AG04450 (cell line): Measurements from ENCODE around the gene MARK2. TPM values are rescaled to one million over a fixed set of nuclear protein-coding genes. Genes with fewer than 3 reads are reported as not detected.

ENCODE experiments used
- CTCF ChIA-PET: fragments of 300-600, 350-600 bp; formaldehyde crosslinking; extraction: SDS; loops from one replicate; lab custom pipeline; 2022; ENCODE audit warnings: antibody characterized with exemption, inconsistent platforms; lab: Charles Lee
- POLR2A ChIA-PET: fragments of 350-600 bp; formaldehyde crosslinking; extraction: SDS; loops from one replicate; lab custom pipeline; 2021; ENCODE audit warnings: antibody characterized with exemption, inconsistent platforms; lab: Yijun Ruan, JAX
- DNase-seq: peaks from one replicate; pipeline ENCODE4 v3.0.0-alpha.2; 2011; ENCODE audit warnings: low read depth, low spot score
- H3K27ac ChIP-seq: one replicate; pipeline ENCODE4 v1.5.1; 2012; ENCODE audit warnings: low read depth, low read length, control low read depth
- H3K27me3 ChIP-seq: one replicate; pipeline ENCODE4 v1.6.0; 2012; ENCODE audit warnings: low read length; ENCODE audit not compliant: control insufficient read depth, insufficient read depth
- H3K4me3 ChIP-seq: 2 replicates; pipeline ENCODE4 v1.5.1; 2011; ENCODE audit warnings: mild to moderate bottlenecking, low read depth, low read length, control low read depth
- H3K9me3 ChIP-seq: 2 replicates; pipeline ENCODE4 v1.5.1; 2012; ENCODE audit warnings: low read length; ENCODE audit not compliant: control insufficient read depth, insufficient read depth
- CTCF ChIP-seq: IDR thresholded peaks from 2 replicates; pipeline ENCODE4 v1.5.1; 2011; ENCODE audit warnings: low read depth, low read length, control low read depth, inconsistent platforms
- polyA plus RNA-seq: library from polyadenylated mRNA; depleted of rRNA; stranded (reverse); fragments of >200 nt; gene quantifications from 2 replicates; pipeline ENCODE4 v1.2.3, GENCODE V29; 2011

The MARK2 gene
- polyA plus RNA-seq, 1 experiment, result 16.5 TPM

GRCh38 chr11:63916837-63917691 is 78.2 kb downstream of the MARK2 start, which contains the start of gene RCOR2:
Gene RCOR2, minus strand, starts transcription at chr11:63917164. Its CDS starts 708 bp downstream, at chr11:63916456.
- H3K27ac ChIP-seq, result peak within 1 kb of the TSS; percentile 47
- no peak for TF ChIP-seq CTCF
- DNase-seq, result peak; percentile 69
- H3K27me3 ChIP-seq, result no peaks in the 10 kb centered on the region
- peak within 1 kb of the TSS; percentile 63 for H3K4me3 ChIP-seq
- POLR2A ChIA-PET, result interaction anchor here (1.1 to 1.5 kb wide), 4 partner anchors 17 to 269 kb away, joined by 3 to 6 read pairs (median 4); partner anchors contain the start of genes MARK2 and STIP1
- CTCF ChIA-PET, result interaction anchor here (1.0 to 3.0 kb wide), 4 partner anchors 10 to 29 kb away, joined by 3 to 13 read pairs (median 7); no protein-coding TSS in a partner anchor
- peaks cover 9% of the 10 kb centered on the region for H3K9me3 ChIP-seq

- Histone ChIP-seq H3K27ac (peak overlapping the region; percentile 47), H3K4me3 (peak overlapping the region; percentile 63), H3K27me3 (peaks cover 6% of the 10 kb centered on the region), H3K9me3 (peaks cover 9% of the 10 kb centered on the region)
- POLR2A ChIA-PET, result interaction anchor here (1.1 to 1.5 kb wide), 4 partner anchors 17 to 268 kb away, joined by 3 to 6 read pairs (median 4); partner anchors contain the start of genes MARK2 and STIP1
- TF ChIP-seq CTCF, result no peak
- CTCF ChIA-PET, result interaction anchor here (1.0 to 3.0 kb wide), 4 partner anchors 9 to 28 kb away, joined by 3 to 13 read pairs (median 7); no protein-coding TSS in a partner anchor
- no peak for DNase-seq
These were observed 79.0 kb downstream of the MARK2 start for GRCh38 chr11:63917692-63918506.

- TF ChIP-seq CTCF, result no peak
- peak overlapping the region; percentile 31 for H3K27ac ChIP-seq
- DNase-seq, result no peak
- POLR2A ChIA-PET, result interaction anchor here (1.5 kb wide), 1 partner anchor 27 kb away, joined by 4 read pairs; no protein-coding TSS in a partner anchor
- peaks cover 6% of the 10 kb centered on the region for H3K27me3 ChIP-seq
- H3K9me3 ChIP-seq, result peaks cover 9% of the 10 kb centered on the region
- H3K4me3 ChIP-seq, result 0 out of 2 replicates have a peak overlapping the region, but pooled peaks have one; percentile 7
- CTCF ChIA-PET, result interaction anchor here (1.4 to 3.0 kb wide), 3 partner anchors 12 to 27 kb away, joined by 3 to 13 read pairs (median 11); no protein-coding TSS in a partner anchor
These were observed 79.7 kb downstream of the MARK2 start for GRCh38 chr11:63918507-63919191.

- DNase-seq, result no peak
- TF ChIP-seq CTCF, result no peak
- H3K9me3 ChIP-seq, result peaks cover 9% of the 10 kb centered on the region
- H3K27me3 ChIP-seq, result peaks cover 6% of the 10 kb centered on the region
- POLR2A ChIA-PET, result interaction anchor here (0.5 kb wide), 1 partner anchor 110 kb away, joined by 6 read pairs; no protein-coding TSS in a partner anchor
- CTCF ChIA-PET, result interaction anchor here (0.6 to 2.0 kb wide), 5 partner anchors 10 to 52 kb away, joined by 3 to 7 read pairs (median 6); no protein-coding TSS in a partner anchor
- H3K4me3 ChIP-seq, result peak overlapping the region; percentile 7; the same call in 1 of the 2 replicates
- H3K27ac ChIP-seq, result peak overlapping the region; percentile 61
These were observed 80.6 kb downstream of the MARK2 start for GRCh38 chr11:63919267-63920125.
